Measurements from ENCODE around the gene PTCD2. TPM values are rescaled to one million over a fixed set of nuclear protein-coding genes. Genes with fewer than 3 reads are reported as not detected.
A peak's percentile ranks its signal among the peaks of the same experiment; 100 is the strongest.
"Not testable (repeated sequence)": the region's sequence is repeated elsewhere in the genome, so short reads cannot be mapped to it uniquely, and the experiment has no call there.

The PTCD2 gene
- total and polyA plus RNA-seq, 8 donors, result 0.80 to 5.3 (median 2.7) TPM

- FAIRE-seq, result no peak
- peak; percentile 96 to 99 (median 98) for ATAC-seq
- whole genome bisulfite sequencing, 2 donors, result 1% methylated on average over 61 to 76 of the region's 76 CpGs
- peak overlapping the region; percentile 35 to 70 (median 66) for H3K4me3 ChIP-seq
- H3K9me3 ChIP-seq, result no peaks in the 10 kb centered on the region
- peaks cover 0 to 9% (median 4%) of the 10 kb centered on the region in 3 donors for H3K4me1 ChIP-seq
- TF ChIP-seq CTCF (IDR thresholded peaks at IDR 0.05), result peak; percentile 69 to 86 (median 72)
- peaks cover 0 to 23% (median 0%) of the 10 kb centered on the region in 3 donors for H3K36me3 ChIP-seq
- peak overlapping the region; percentile 86 to 95 (median 88) for H3K27ac ChIP-seq
- intact Hi-C loops (cut with DNase I), result loop anchor here in 1 of 3 donors (10.0 kb wide), 1 partner anchor 523 kb away; no protein-coding TSS in a partner anchor
- H3K27me3 ChIP-seq, result no peaks in the 10 kb centered on the region
- DNase-seq, result peak; percentile 96 to 98 (median 98)
Observed at GRCh38 chr5:72307968-72308852, 12.0 kb upstream of the PTCD2 start.

- no peaks in the 10 kb centered on the region for H3K9me3 ChIP-seq
- intact Hi-C loops (cut with DNase I), result loop anchor here in 1 of 3 donors (10.0 kb wide), 1 partner anchor 524 kb away; no protein-coding TSS in a partner anchor
- FAIRE-seq (no peak), DNase-seq (no peak), ATAC-seq (no peak)
- no peak for TF ChIP-seq CTCF (IDR thresholded peaks at IDR 0.05)
- peaks cover 0 to 23% (median 0%) of the 10 kb centered on the region in 3 donors for H3K36me3 ChIP-seq
- 67 to 73% methylated on average over 6 of the region's 6 CpGs for WGBS, 2 donors
- peaks cover 0 to 9% (median 4%) of the 10 kb centered on the region in 3 donors for H3K4me1 ChIP-seq
- H3K4me3 ChIP-seq, result no peak overlapping the region
- H3K27me3 ChIP-seq, result no peaks in the 10 kb centered on the region
- peak overlapping the region in 2 of 4 donors; percentile 24 to 87 for H3K27ac ChIP-seq
Observed at GRCh38 chr5:72308853-72309191, 11.4 kb upstream of the PTCD2 start.

GRCh38 chr5:72313141-72313540 is 7.0 kb upstream of the PTCD2 start:
- Histone ChIP-seq H3K27ac (no peak overlapping the region), H3K36me3 (peaks cover 0 to 23% (median 0%) of the 10 kb centered on the region in 3 donors), H3K9me3 (no peaks in the 10 kb centered on the region), H3K4me3 (no peak overlapping the region), H3K4me1 (peaks cover 0 to 7% (median 5%) of the 10 kb centered on the region in 3 donors), H3K27me3 (no peaks in the 10 kb centered on the region)
- TF ChIP-seq CTCF (IDR thresholded peaks at IDR 0.05), result no peak
- 85 to 90% methylated on average over 1 of the region's 1 CpG for WGBS, 2 donors
- DNase-seq, result no peak
- no peak for FAIRE-seq
- intact Hi-C loops (cut with DNase I), result loop anchor here in 2 of 3 donors (10.0 kb wide), 1 partner anchor 168 kb away; no protein-coding TSS in a partner anchor
- no peak for ATAC-seq

- intact Hi-C loops (cut with DNase I), result loop anchor here in 2 of 3 donors (10.0 kb wide), 1 partner anchor 170 kb away; no protein-coding TSS in a partner anchor
- H3K27ac ChIP-seq, result no peak overlapping the region
- no peak for TF ChIP-seq CTCF (IDR thresholded peaks at IDR 0.05)
- H3K4me3 ChIP-seq, result no peak overlapping the region
- peak in 4 of 6 donors; percentile 29 to 50 (median 34) for DNase-seq
- peaks cover 0 to 23% (median 0%) of the 10 kb centered on the region in 3 donors for H3K36me3 ChIP-seq
- WGBS, 2 donors, result 67 to 70% methylated on average over 3 of the region's 3 CpGs
- H3K27me3 ChIP-seq, result no peaks in the 10 kb centered on the region
- no peak for FAIRE-seq
- H3K4me1 ChIP-seq, result peaks cover 0 to 14% (median 5%) of the 10 kb centered on the region in 3 donors
- peak; percentile 68 to 83 (median 74) for ATAC-seq
- no peaks in the 10 kb centered on the region for H3K9me3 ChIP-seq
Observed at GRCh38 chr5:72314571-72315172, 5.5 kb upstream of the PTCD2 start.

- WGBS, 2 donors, result 5% methylated on average over 28 of the region's 28 CpGs
- peak in 4 of 6 donors; percentile 30 to 64 (median 43) for DNase-seq
- intact Hi-C loops (cut with DNase I), result loop anchor here in 2 of 3 donors (10.0 kb wide), 1 partner anchor 175 kb away; no protein-coding TSS in a partner anchor
Observed at GRCh38 chr5:72319435-72319975, 668 bp upstream of the PTCD2 start.

More at GRCh38 chr5:72319435-72319975, 668 bp upstream of the PTCD2 start:
- H3K27me3 ChIP-seq, H3K9me3 ChIP-seq, FAIRE-seq: not testable (repeated sequence)
- H3K36me3 ChIP-seq, result peaks cover 0 to 10% (median 0%) of the 10 kb centered on the region in 3 donors
- H3K4me1 ChIP-seq, result peaks cover 0 to 19% (median 5%) of the 10 kb centered on the region in 3 donors
- H3K4me3 ChIP-seq, result peak overlapping the region; percentile 37 to 93 (median 55)
- peak overlapping the region in 3 of 4 donors; percentile 27 to 48 (median 44) for H3K27ac ChIP-seq
- peak; percentile 2 to 4 (median 3) for ATAC-seq
